Epidermal melanocyte (primary cell): ENCODE data around the gene KRT222.

Experiments used
- DNase-seq: peaks from one replicate; pipeline ENCODE4 v3.0.0; 2011; ENCODE audit warnings: low spot score; ENCODE audit not compliant: insufficient read length

The KRT222 gene

GRCh38 chr17:40615068-40615840 lies 49.7 kb downstream of the KRT222 start:
- DNase-seq = peak; percentile 27

GRCh38 chr17:40614431-40615067 lies 50.4 kb downstream of the KRT222 start:
- DNase-seq = no peak

- DNase-seq = no peak
Observed at GRCh38 chr17:40613467-40614154, 51.4 kb downstream of the KRT222 start.

- no peak for DNase-seq
Observed at GRCh38 chr17:40612599-40613244, 52.3 kb downstream of the KRT222 start.

- DNase-seq = no peak
Observed at GRCh38 chr17:40611840-40612474, 53.0 kb downstream of the KRT222 start.

- DNase-seq = no peak
Observed at GRCh38 chr17:40610359-40610758, 54.6 kb downstream of the KRT222 start.

GRCh38 chr17:40608061-40608581 lies 56.9 kb downstream of the KRT222 start:
- DNase-seq = no peak

GRCh38 chr17:40607641-40608040 lies 57.3 kb downstream of the KRT222 start:
- no peak for DNase-seq

- no peak for DNase-seq
Observed at GRCh38 chr17:40606548-40607353, 58.2 kb downstream of the KRT222 start.

GRCh38 chr17:40605306-40605705 lies 59.7 kb downstream of the KRT222 start:
- no peak for DNase-seq
